Progenitor cell of endocrine pancreas (in vitro differentiated cells): ENCODE measurements around the gene MAN1C1. TPM values are rescaled to one million over a fixed set of nuclear protein-coding genes. Genes with fewer than 3 reads are reported as not detected.

Experiments used
- DNase-seq: peaks from one replicate; pipeline ENCODE4 v3.0.0; 2021; ENCODE audit warnings: low spot score; ENCODE audit not compliant: unreplicated experiment
- H3K27ac Mint-ChIP-seq: 2 replicates; pipeline ENCODE4 v1.8.0; 2021; ENCODE audit warnings: mild to moderate bottlenecking, moderate library complexity, mixed read lengths
- H3K27me3 Mint-ChIP-seq: 2 replicates; pipeline ENCODE4 v1.8.0; 2021; ENCODE audit warnings: mixed read lengths
- H3K36me3 Mint-ChIP-seq: 2 replicates; pipeline ENCODE4 v1.8.0; 2022; ENCODE audit warnings: mixed read lengths; ENCODE audit not compliant: insufficient read depth
- H3K4me1 Mint-ChIP-seq: 2 replicates; pipeline ENCODE4 v1.8.0; 2021; ENCODE audit warnings: low read depth, mixed read lengths
- H3K4me3 Mint-ChIP-seq: 2 replicates; pipeline ENCODE4 v1.8.0; 2021; ENCODE audit warnings: low read depth, mild to moderate bottlenecking, moderate library complexity, mixed read lengths
- H3K9me3 Mint-ChIP-seq: 2 replicates; pipeline ENCODE4 v1.8.0; 2021; ENCODE audit warnings: low read depth, mixed read lengths
- total RNA-seq: library from RNA; stranded (reverse); gene quantifications from 2 replicates; pipeline ENCODE4 v1.2.1, GENCODE V29; 2021
- TF ChIP-seq, protein P1 (sequence below): fragments of 200-600 bp; sonication (generic); IDR thresholded peaks from one replicate; pipeline ENCODE4 v1.5.0; 2021; ENCODE audit warnings: antibody characterized with exemption, mild to moderate bottlenecking; ENCODE audit not compliant: unreplicated experiment

Gene MAN1C1
- total RNA-seq, 1 donor from 2014 or later: 5.1 TPM

DNA sequence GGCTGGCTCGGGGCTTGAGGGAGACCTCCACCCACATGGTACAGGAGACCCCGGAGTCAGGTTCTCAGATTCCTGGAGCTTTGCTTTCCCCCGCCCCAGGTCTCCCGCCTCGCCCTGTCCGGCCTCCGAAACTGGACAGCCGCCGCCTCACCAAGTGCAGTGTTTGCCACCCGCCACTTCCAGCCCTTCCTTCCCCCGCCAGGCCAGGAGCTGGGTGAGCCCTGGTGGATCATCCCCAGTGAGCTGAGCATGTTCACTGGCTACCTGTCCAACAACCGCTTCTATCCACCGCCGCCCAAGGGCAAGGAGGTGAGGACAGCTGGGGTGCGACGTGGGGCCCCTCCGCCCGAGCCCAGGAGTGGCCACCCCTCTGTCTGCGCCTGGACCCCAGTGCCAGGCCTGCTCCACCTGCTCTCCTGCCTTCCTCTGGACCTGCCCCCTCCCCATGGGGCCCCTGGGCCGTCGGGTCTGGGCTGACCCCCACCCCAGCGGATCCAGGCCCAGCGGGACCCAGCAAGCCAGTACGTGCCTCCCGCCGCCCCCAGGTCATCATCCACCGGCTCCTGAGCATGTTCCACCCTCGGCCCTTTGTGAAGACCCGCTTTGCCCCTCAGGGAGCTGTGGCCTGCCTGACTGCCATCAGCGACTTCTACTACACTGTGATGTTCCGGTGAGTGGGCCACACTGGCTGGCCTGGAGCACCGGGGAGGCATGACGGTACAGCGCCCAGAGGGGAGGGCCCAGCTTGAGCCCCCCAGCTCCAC, 192.1 kb downstream of the MAN1C1 start:
- DNase-seq: no peak
- TF ChIP-seq, protein P1, sequence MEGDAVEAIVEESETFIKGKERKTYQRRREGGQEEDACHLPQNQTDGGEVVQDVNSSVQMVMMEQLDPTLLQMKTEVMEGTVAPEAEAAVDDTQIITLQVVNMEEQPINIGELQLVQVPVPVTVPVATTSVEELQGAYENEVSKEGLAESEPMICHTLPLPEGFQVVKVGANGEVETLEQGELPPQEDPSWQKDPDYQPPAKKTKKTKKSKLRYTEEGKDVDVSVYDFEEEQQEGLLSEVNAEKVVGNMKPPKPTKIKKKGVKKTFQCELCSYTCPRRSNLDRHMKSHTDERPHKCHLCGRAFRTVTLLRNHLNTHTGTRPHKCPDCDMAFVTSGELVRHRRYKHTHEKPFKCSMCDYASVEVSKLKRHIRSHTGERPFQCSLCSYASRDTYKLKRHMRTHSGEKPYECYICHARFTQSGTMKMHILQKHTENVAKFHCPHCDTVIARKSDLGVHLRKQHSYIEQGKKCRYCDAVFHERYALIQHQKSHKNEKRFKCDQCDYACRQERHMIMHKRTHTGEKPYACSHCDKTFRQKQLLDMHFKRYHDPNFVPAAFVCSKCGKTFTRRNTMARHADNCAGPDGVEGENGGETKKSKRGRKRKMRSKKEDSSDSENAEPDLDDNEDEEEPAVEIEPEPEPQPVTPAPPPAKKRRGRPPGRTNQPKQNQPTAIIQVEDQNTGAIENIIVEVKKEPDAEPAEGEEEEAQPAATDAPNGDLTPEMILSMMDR: no peak
- Mint-ChIP-seq H3K27ac (no peak overlapping the region), H3K4me3 (no peak overlapping the region), H3K36me3 (peaks cover 4% of the 10 kb centered on the region), H3K27me3 (no peaks in the 10 kb centered on the region), H3K4me1 (no peaks in the 10 kb centered on the region), H3K9me3 (no peaks in the 10 kb centered on the region)

DNA sequence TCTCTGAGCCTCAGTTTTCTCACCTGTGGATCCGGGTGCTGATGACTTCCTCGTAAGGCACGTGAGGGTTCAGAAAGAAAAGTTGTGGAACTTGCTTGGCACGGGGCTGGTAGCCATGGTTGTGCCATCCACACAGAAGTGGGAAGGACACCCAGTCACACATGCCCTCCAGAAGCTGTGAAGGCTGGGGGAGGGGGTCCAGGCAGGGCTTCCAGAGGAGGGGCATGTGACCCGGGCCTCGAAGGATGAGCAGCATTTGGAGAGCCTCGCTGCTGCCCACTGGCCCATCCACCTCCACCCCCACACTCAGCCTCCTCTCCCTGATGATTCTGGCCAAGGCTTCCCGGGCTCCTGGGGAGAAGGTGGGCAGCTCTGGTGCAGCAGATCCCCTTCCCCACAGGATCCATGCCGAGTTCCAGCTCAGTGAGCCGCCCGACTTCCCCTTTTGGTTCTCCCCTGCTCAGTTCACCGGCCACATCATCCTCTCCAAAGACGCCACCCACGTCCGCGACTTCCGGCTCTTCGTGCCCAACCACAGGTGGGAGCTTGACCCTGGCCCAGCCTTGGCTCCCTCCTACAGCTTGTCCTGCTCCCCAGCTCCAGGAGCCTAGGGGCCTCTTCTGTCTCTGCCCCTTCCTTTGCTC, 192.8 kb downstream of the MAN1C1 start:
- Mint-ChIP-seq H3K4me3 (no peak overlapping the region), H3K27me3 (no peaks in the 10 kb centered on the region), H3K9me3 (no peaks in the 10 kb centered on the region), H3K36me3 (peaks cover 4% of the 10 kb centered on the region), H3K27ac (no peak overlapping the region), H3K4me1 (no peaks in the 10 kb centered on the region)
- DNase-seq: no peak
- TF ChIP-seq, protein P1: no peak

- no peaks in the 10 kb centered on the region for H3K9me3 Mint-ChIP-seq
These were observed 193.3 kb downstream of the MAN1C1 start for GRCh38 chr1:25809929-25810328.

DNA sequence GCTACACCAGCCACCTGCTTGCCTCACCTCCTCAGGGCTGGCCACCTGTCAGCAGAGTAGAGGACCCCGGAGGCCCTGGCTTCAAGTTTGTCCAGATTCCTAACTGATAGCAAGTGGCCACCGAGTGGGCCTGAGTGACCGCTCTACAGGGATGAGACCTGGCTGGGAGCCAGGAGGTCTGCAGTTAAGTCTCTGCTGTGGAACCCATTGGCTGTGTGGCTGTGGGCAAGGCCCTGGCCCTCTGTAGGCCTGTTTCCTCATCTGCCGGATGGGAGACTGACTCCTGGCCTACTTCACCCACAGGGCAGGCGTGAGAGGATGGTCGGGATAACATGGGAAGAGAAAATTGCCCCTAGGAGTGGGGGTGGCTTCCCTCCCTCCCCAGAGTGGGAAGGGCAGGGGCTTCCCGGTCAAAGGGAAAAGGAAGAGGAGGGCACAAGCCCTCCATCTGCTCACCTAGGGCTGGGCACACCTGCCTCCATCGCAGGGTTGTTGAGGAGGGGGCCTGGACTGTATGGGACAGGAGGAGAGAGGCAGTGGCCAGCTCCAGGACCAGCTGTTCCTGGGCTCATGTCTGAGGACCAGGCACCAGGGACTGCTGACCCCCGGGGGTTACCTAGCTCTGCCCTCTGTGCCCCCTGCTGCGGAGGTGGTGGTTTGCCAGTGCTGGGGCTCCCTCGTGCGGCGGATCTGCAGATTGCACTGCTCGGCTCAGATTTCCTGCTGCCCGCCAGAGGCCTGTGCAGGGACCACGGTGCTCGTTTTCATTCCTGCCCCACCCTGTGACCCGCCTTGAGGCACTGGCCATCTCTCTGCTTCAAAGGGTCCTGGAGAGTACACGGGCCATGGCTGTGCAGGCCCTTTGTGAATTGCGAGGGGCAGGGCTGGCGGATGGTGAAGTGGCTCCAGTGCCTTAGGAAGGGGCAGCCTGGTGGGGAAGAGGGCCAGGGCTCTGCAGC, 194.0 kb downstream of the MAN1C1 start:
- Mint-ChIP-seq H3K9me3 (no peaks in the 10 kb centered on the region), H3K27ac (no peak overlapping the region), H3K4me1 (no peaks in the 10 kb centered on the region), H3K27me3 (no peaks in the 10 kb centered on the region), H3K4me3 (no peak overlapping the region), H3K36me3 (peaks cover 7% of the 10 kb centered on the region)
- TF ChIP-seq, protein P1: peak; percentile 97
- DNase-seq: peak; percentile 80

More at GRCh38 chr1:25809929-25810328, 193.3 kb downstream of the MAN1C1 start:
- Mint-ChIP-seq H3K36me3 (peaks cover 6% of the 10 kb centered on the region), H3K27me3 (no peaks in the 10 kb centered on the region), H3K4me1 (no peaks in the 10 kb centered on the region), H3K4me3 (no peak overlapping the region), H3K27ac (no peak overlapping the region)
- DNase-seq: no peak
- TF ChIP-seq, protein P1: no peak
